ENCODE results near the gene CAMK2B.
A peak's percentile ranks its signal among the peaks of the same experiment; 100 is the strongest.

Gene CAMK2B

GRCh38 chr7:44367475-44368043, 42.2 kb upstream of the CAMK2B start:
- no peak overlapping the region for H3K4me3 ChIP-seq (replicated peaks in 1 of 2; ENCODE audit: low read depth in 2 of 2, low read length in 2 of 2)
- DNase-seq (ENCODE audit: low read depth in 2 of 2) = no peak
- no peak for TF ChIP-seq CTCF (IDR thresholded peaks at IDR 0.05; ENCODE audit: low read depth, low read length)

GRCh38 chr7:44366986-44367385, 41.6 kb upstream of the CAMK2B start:
- H3K4me3 ChIP-seq (replicated peaks in 1 of 2; ENCODE audit: low read depth in 2 of 2, low read length in 2 of 2) = no peak overlapping the region
- no peak for DNase-seq (ENCODE audit: low read depth in 2 of 2)
- no peak for TF ChIP-seq CTCF (IDR thresholded peaks at IDR 0.05; ENCODE audit: low read depth, low read length)

- no peak overlapping the region for H3K4me3 ChIP-seq (replicated peaks in 1 of 2; ENCODE audit: low read depth in 2 of 2, low read length in 2 of 2)
- no peak for TF ChIP-seq CTCF (IDR thresholded peaks at IDR 0.05; ENCODE audit: low read depth, low read length)
- DNase-seq (ENCODE audit: low read depth in 2 of 2) = no peak
These were observed 28.3 kb upstream of the CAMK2B start for GRCh38 chr7:44353668-44354067.

GRCh38 chr7:44348851-44349781, 23.7 kb upstream of the CAMK2B start:
- TF ChIP-seq CTCF (IDR thresholded peaks at IDR 0.05; ENCODE audit: low read depth, low read length) = peak; percentile 23
- peak in 1 of 2 donors; percentile 9 for DNase-seq (ENCODE audit: low read depth in 2 of 2)
- no peak overlapping the region for H3K4me3 ChIP-seq (replicated peaks in 1 of 2; ENCODE audit: low read depth in 2 of 2, low read length in 2 of 2)

GRCh38 chr7:44348300-44348699, 22.9 kb upstream of the CAMK2B start:
- TF ChIP-seq CTCF (IDR thresholded peaks at IDR 0.05; ENCODE audit: low read depth, low read length) = peak; percentile 71
- DNase-seq (ENCODE audit: low read depth in 2 of 2) = peak; percentile 44 to 70
- H3K4me3 ChIP-seq (replicated peaks in 1 of 2; ENCODE audit: low read depth in 2 of 2, low read length in 2 of 2) = no peak overlapping the region

GRCh38 chr7:44347546-44348114, 22.2 kb upstream of the CAMK2B start:
- TF ChIP-seq CTCF (IDR thresholded peaks at IDR 0.05; ENCODE audit: low read depth, low read length) = no peak
- DNase-seq (ENCODE audit: low read depth in 2 of 2) = peak in 1 of 2 donors; percentile 42
- H3K4me3 ChIP-seq (replicated peaks in 1 of 2; ENCODE audit: low read depth in 2 of 2, low read length in 2 of 2) = no peak overlapping the region
